Neural cell (in vitro differentiated cells): Measurements from ENCODE around the gene FGGY. TPM values are rescaled to one million over a fixed set of nuclear protein-coding genes. Genes with fewer than 3 reads are reported as not detected.

ENCODE experiments used
- H2AFZ ChIP-seq: fragments of 200-600, 300-800 bp; sonication (generic), shearing (Covaris generic); 2 replicates; pipeline ENCODE4 v1.6.0; 2014; ENCODE audit warnings: low read depth, mild to moderate bottlenecking, antibody characterized with exemption, low read length, moderate library complexity
- H3F3A ChIP-seq: fragments of 200-600 bp; shearing (Covaris generic); 2 replicates; pipeline ENCODE4 v1.6.1; 2016; ENCODE audit warnings: mild to moderate bottlenecking, moderate library complexity, mixed read lengths, antibody characterized with exemption, low read length; ENCODE audit not compliant: insufficient read depth, poor library complexity, severe bottlenecking
- H3K27ac ChIP-seq: fragments of 200-600, 300-800 bp; sonication (generic), shearing (Covaris generic); 2 replicates; pipeline ENCODE4 v1.5.1; 2014; ENCODE audit warnings: mild to moderate bottlenecking, low read length, moderate library complexity
- H3K27me3 ChIP-seq: fragments of 300-800, 200-600 bp; sonication (generic), shearing (Covaris generic); 2 replicates; pipeline ENCODE4 v1.6.0; 2014; ENCODE audit warnings: mild to moderate bottlenecking, low read depth, low read length, moderate library complexity; ENCODE audit not compliant: insufficient read depth
- H3K36me3 ChIP-seq: fragments of 300-800, 200-600 bp; sonication (generic), shearing (Covaris generic); 2 replicates; pipeline ENCODE4 v1.5.1; 2014; ENCODE audit warnings: mild to moderate bottlenecking, antibody characterized with exemption, low read length, moderate library complexity; ENCODE audit not compliant: insufficient read depth
- H3K4me2 ChIP-seq: fragments of 300-800, 200-600 bp; sonication (generic), shearing (Covaris generic); 2 replicates; pipeline ENCODE4 v1.6.0; 2014; ENCODE audit warnings: mild to moderate bottlenecking, low read length
- H3K4me3 ChIP-seq: fragments of 300-800, 200-600 bp; sonication (generic), shearing (Covaris generic); 2 replicates; pipeline ENCODE4 v1.5.1; 2014; ENCODE audit warnings: mild to moderate bottlenecking, low read length, moderate library complexity
- H3K79me2 ChIP-seq: fragments of 200-600 bp; shearing (Covaris generic); replicated peaks from 2 replicates; pipeline ENCODE4 v1.6.0; 2014; ENCODE audit warnings: mild to moderate bottlenecking, low read length, moderate library complexity; ENCODE audit not compliant: insufficient read depth
- H3K9ac ChIP-seq: fragments of 300-800, 200-600 bp; sonication (generic), shearing (Covaris generic); 2 replicates; pipeline ENCODE4 v1.6.1; 2016; ENCODE audit warnings: mild to moderate bottlenecking, low read length, mixed read lengths
- H3K9me2 ChIP-seq: fragments of 200-600 bp; shearing (Covaris generic); 2 replicates; pipeline ENCODE4 v1.6.1; 2016; ENCODE audit warnings: mild to moderate bottlenecking, low read length, mixed read lengths; ENCODE audit not compliant: insufficient read depth
- H3K9me3 ChIP-seq: fragments of 200-600, 300-800 bp; sonication (generic), shearing (Covaris generic); 2 replicates; pipeline ENCODE4 v1.6.1; 2016; ENCODE audit warnings: mild to moderate bottlenecking, mixed run types, low read length, moderate library complexity, mixed read lengths
- H4K20me1 ChIP-seq: fragments of 200-600 bp; shearing (Covaris generic); 2 replicates; pipeline ENCODE4 v1.6.1; 2016; ENCODE audit warnings: mild to moderate bottlenecking, mixed run types; ENCODE audit not compliant: insufficient read depth
- CTCF ChIP-seq: fragments of 450-650 bp; IDR thresholded peaks from 2 replicates; pipeline ENCODE4 v1.5.1; 2014; ENCODE audit warnings: antibody characterized with exemption, mild to moderate bottlenecking, moderate library complexity; ENCODE audit not compliant: poor library complexity, severe bottlenecking
- EP300 ChIP-seq: fragments of 450-650 bp; conservative IDR thresholded peaks from 2 replicates; pipeline ENCODE4 v1.6.1; 2014; ENCODE audit warnings: antibody characterized with exemption, mild to moderate bottlenecking, moderate library complexity; ENCODE audit not compliant: poor library complexity, severe bottlenecking
- EZH2 ChIP-seq: fragments of 200-600, 300-800 bp; shearing (Covaris generic), sonication (generic); IDR thresholded peaks from 2 replicates; pipeline ENCODE4 v1.6.1; 2014; ENCODE audit warnings: antibody characterized with exemption, low read length, borderline replicate concordance, mild to moderate bottlenecking; ENCODE audit not compliant: insufficient read depth, poor library complexity, severe bottlenecking
- MXI1 ChIP-seq: fragments of 450-650 bp; conservative IDR thresholded peaks from 2 replicates; pipeline ENCODE4 v1.6.1; 2014; ENCODE audit warnings: antibody characterized with exemption, mild to moderate bottlenecking; ENCODE audit not compliant: poor library complexity, severe bottlenecking
- POLR2AphosphoS5 ChIP-seq: IDR thresholded peaks from 2 replicates; pipeline ENCODE4 v1.6.1; 2012
- RAD21 ChIP-seq: fragments of 450-650 bp; conservative IDR thresholded peaks from 2 replicates; pipeline ENCODE4 v1.6.1; 2014; ENCODE audit warnings: antibody characterized with exemption, mild to moderate bottlenecking, moderate library complexity
- REST ChIP-seq: IDR thresholded peaks from 2 replicates; pipeline ENCODE4 v1.6.1; 2012; ENCODE audit warnings: borderline replicate concordance
- SMC3 ChIP-seq: fragments of 450-650 bp; conservative IDR thresholded peaks from 2 replicates; pipeline ENCODE4 v1.6.1; 2014; ENCODE audit warnings: antibody characterized with exemption, mild to moderate bottlenecking, moderate library complexity; ENCODE audit not compliant: poor library complexity
- TAF1 ChIP-seq: IDR thresholded peaks from 2 replicates; pipeline ENCODE4 v1.6.1; 2012; ENCODE audit warnings: low read depth
- polyA plus RNA-seq: library from polyadenylated mRNA; depleted of rRNA; stranded (reverse); fragments of >200 nt; gene quantifications from 2 replicates; pipeline ENCODE4 v1.2.3, GENCODE V29; 2014

Gene FGGY
- polyA plus RNA-seq, 1 donor from 2014 or later: 7.4 TPM

- no peak overlapping the region for H2AFZ ChIP-seq
- no peak for TF ChIP-seq SMC3
- TF ChIP-seq TAF1: no peak
- TF ChIP-seq RAD21: no peak
- no peak for TF ChIP-seq CTCF
- TF ChIP-seq REST: no peak
- TF ChIP-seq MXI1: no peak
- no peaks in the 10 kb centered on the region for H3K9me3 ChIP-seq
- H3K4me2 ChIP-seq: no peak overlapping the region
- no peaks in the 10 kb centered on the region for H3K9me2 ChIP-seq
- no peaks in the 10 kb centered on the region for H3K79me2 ChIP-seq
- H3K4me3 ChIP-seq: no peak overlapping the region
- H3K9ac ChIP-seq: no peak overlapping the region
- no peaks in the 10 kb centered on the region for H3K36me3 ChIP-seq
- H3F3A ChIP-seq: no peaks in the 10 kb centered on the region
- H3K27ac ChIP-seq: no peak overlapping the region
- H4K20me1 ChIP-seq: no peaks in the 10 kb centered on the region
- H3K27me3 ChIP-seq: no peaks in the 10 kb centered on the region
These were observed 126.2 kb downstream of the FGGY start for GRCh38 chr1:59422921-59423575.

- Histone ChIP-seq H2AFZ (no peak overlapping the region), H3K27ac (no peak overlapping the region), H3F3A (no peaks in the 10 kb centered on the region), H3K9ac (no peak overlapping the region), H4K20me1 (no peaks in the 10 kb centered on the region), H3K79me2 (no peaks in the 10 kb centered on the region), H3K4me3 (no peak overlapping the region), H3K27me3 (no peaks in the 10 kb centered on the region), H3K4me2 (no peak overlapping the region), H3K9me2 (no peaks in the 10 kb centered on the region), H3K36me3 (no peaks in the 10 kb centered on the region), H3K9me3 (no peaks in the 10 kb centered on the region)
- no peak for TF ChIP-seq SMC3
- TF ChIP-seq CTCF: no peak
- no peak for TF ChIP-seq TAF1
- TF ChIP-seq RAD21: no peak
- TF ChIP-seq EP300: no peak
- no peak for TF ChIP-seq EZH2
- no peak for TF ChIP-seq POLR2AphosphoS5
- no peak for TF ChIP-seq REST
- TF ChIP-seq MXI1: no peak
These were observed 130.3 kb downstream of the FGGY start for GRCh38 chr1:59427155-59427554.
